Activated CD4-positive, alpha-beta T cell treated with anti-CD3 and anti-CD28 coated beads, Interleukin-2, amount 50 U/mL, for 1 hour (primary cell): ENCODE results near the gene MYBBP1A.

Source experiments
- DNase-seq: peaks from one replicate; pipeline ENCODE4 v3.0.0-alpha.2; 2020

The MYBBP1A gene

DNA sequence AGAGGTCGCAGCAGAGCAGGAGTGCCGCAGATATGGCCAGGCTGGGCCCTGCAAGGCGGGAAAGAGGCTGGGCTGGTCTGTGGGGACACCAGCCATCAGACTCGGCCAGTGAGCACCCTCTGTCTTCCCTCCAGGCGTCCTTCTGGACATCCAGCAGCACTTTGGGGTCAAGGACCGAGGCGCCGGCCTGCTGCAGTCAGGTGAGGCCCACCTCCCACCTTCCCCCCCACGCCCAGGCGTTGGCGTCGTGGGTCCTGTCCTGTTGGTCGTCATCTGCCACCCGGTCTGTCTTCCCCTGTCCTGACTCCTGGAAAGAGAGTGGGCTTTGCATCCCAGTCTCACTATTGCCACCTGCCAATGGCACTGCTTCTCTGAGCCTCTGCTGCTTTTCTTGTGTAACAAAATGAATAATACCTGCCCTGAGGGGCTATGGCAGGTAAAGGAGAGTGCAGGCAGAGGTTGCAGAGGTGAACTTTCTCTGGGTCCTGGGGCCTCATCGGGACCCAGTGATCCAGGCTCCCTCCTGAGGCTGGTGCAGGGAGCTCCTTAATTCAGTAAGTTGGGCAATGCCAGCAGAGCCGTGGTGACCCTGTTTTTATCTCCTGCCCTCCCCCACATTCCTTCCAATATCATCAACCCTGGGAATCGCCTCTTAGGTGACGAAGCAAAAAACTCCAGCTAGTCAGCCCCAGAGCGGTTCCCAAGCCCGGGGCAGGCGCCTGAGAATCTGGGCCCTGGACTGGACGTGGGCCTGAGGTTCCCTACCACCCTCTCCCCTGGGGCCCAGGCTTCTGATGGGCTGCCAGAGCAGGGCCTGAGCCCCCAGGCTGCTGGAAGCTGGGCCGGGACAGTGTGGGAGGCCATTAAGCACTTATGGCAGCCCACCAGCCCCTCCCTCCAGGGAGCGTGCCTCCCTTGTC, 41.8 kb downstream of the MYBBP1A start:
- DNase-seq, result no peak

DNA sequence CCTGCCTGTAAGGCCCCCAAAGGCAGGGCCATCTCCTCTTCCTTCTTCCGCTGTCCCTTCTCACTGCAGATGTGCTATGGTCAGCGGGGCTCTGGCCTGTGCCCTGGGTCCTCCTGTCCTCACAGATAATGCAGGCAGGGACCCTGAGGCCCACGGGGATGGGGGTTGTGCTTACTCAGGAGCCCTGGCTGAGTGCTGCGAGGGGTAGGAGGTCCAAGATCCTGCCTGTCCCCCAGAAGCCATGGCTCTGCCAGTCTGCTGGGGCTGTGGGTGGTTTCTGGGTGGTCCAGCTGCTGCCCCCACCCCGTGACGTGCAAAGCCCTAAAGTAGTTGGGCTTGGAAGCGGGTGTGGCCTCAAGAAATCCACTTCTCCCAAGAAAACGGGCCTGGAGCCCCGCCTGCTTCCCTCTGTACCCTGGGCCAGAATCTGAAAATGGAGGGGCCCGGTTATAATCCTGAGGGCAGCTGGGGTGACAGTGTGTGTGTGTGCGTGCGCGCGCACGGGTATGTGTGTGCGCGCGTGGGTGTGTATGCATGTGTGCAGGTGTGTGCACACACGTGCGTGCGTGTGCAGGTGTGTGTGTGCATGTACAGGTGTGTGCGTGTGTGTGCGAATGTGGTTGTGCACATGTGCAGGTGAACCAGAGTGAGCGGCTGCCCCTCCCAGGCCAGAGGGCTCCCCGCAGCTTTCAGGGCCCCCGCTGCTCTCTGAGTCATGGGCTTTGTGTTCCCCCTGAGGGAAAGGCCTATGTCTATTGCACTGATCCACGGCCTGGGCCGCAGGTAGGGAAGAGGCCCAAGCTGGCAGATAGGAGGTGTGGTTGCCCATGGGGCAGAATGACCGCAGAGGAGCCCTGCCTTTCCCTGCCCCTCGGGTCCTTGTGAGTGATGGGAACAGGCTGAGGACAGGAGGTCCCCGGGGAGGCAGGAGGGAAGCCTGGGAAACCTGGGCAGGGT, 42.8 kb downstream of the MYBBP1A start:
- no peak for DNase-seq

DNA sequence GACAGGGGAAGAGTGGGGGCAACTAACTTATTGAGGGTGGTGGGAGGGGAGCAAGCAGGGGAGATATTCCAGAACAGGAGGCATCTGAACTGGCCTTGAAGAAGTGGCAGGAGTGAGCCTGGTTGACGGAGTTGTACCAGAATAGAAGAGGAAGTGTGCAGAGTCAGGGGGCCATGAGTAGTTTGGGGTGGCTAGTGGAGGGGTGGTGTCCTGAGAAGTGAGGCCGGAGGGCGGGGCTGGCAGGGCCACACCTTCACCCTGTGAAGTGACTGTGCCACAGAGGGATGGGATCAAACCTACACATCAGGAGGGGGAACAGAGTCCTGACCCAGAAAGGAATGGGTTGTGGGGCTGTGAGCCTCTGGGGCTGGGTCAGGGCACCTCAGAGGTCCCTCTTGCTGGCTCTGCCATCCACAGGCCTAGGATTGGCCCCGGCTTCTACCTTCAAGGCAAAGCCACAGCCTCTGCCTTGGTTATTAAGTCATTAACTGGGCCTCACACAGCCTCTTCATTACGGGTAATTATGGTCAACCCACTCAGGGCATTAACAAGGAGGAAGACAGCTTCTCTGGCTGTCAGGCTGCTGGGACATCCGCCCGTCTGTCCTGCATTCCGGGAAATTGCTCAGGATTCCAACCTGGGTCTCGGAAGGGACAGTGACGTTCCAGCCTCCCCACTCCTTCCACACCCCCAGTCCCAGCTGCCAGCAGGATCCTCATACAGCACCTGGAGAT, 43.8 kb downstream of the MYBBP1A start:
- no peak for DNase-seq

DNA sequence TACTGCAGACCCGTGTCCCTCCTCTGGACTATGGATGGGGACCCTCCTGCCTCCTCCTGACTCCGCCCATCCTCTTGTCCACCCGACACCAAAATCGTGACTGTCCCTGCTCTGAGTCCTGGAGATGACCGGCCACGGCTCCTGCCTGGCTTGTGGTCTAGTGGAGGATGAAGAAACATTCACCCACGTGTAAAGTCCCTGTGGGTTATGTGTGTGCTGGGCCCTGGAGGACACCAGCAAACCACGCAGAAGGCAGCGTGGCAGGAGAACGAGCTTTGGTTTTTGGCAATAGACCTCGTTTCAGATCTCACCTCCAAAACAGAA, 44.6 kb downstream of the MYBBP1A start:
- no peak for DNase-seq

DNA sequence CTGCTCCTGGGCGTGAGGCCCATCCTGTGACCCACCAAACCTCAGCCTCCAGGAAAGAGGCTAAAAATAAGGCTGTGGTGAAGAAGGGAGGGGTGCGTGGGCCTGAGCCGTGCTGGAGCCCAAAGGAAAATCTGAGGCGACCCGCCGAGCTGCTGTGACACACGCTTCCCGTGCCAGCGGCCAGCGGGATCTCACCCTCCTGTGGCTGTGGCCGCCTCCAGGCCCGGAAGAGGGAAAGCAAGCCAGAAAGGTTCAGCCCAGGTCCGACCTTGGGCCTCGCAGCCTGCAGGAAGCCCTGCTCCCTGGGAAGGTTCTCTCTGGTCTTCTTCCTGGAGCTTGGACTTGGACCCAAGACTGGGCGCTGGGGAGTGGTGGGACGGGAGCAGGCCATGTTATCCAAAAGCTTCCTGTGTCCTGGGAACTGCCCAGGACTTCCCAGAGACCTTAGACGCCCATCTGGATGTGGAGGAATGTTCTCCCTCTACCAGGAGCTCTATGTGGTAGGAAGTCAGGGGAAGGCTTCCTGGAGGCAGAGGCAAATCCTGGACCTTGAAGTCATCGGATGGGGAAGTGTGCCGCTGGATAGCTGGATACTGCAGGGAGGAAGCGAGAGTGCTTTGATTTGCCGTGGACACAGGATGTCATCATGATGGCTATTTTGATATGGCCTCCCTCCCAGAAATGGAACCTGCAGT, 45.1 kb downstream of the MYBBP1A start:
- no peak for DNase-seq

GRCh38 chr17:4509401-4509800, 45.8 kb downstream of the MYBBP1A start:
- DNase-seq, result no peak

GRCh38 chr17:4508207-4508606, 47.0 kb downstream of the MYBBP1A start:
- DNase-seq, result no peak

DNA sequence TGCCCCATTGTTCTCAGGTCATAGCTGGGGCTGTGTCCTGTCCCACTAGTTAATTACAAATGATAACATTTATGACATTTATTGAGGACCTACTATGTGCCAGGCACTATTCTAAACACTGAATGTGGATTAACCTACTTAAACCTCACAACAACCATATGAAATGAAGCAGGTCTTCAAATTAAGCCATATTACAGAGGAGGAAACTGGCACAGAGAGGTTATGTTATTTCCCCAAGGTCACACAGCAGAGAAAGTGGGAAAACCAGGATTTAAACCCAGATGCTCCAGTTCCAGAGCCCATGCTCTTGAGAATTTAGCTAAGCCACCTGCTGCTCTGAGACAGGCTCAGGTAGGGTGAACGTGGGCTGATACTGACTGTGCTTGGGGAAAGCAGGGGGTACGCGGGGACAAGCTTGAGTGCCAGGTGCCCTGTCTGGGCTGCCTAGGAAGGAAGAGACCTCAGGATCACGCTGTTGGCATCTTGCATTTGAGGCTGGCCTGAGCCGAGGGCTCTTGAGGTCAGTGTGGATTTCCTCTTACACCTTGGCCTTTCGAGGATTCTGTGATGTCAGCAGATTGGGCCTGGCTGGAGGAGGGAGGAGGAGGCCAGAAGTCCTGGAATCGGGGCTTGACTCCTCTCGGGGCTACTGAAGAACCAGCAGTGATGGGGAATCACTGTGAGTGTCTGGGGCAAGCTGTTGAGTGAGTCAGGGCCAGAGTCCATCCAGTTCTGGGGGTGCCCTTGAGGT, 47.6 kb downstream of the MYBBP1A start:
- no peak for DNase-seq

- no peak for DNase-seq
Measured at GRCh38 chr17:4506892-4507291, 48.3 kb downstream of the MYBBP1A start.

DNA sequence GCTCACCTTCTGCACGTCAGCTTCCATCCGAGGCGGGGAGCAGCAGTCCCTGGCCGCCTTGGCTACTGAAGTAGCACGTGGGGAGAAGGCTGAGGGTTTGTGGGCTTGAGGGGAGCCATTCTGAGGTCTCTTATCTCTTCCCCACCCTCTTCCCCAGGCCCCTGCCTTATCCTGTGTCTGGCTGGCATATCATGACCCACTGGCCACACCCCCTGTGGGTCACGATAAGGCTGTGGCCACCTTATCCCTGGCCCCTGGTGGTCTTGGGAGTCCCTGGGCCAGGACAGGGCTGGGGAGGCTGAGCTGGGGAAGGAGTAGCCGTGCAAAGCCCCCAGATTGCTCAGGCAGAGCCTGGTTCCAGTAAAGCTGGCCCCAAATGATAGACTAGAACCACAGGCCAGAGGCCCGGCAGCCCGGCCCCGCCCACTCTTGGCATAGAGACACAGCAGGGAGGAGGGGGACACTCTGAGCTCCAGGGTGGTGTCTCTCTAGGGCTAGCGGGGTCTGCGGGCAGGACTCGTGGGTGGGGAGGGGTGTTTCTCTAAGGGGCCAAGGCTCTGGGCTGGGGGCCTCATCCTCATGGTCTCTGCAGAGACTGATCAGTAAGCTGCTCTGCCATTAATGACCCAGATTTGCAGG, 48.9 kb downstream of the MYBBP1A start:
- no peak for DNase-seq

GRCh38 chr17:4505187-4505586, 50.0 kb downstream of the MYBBP1A start:
- DNase-seq, result no peak

DNA sequence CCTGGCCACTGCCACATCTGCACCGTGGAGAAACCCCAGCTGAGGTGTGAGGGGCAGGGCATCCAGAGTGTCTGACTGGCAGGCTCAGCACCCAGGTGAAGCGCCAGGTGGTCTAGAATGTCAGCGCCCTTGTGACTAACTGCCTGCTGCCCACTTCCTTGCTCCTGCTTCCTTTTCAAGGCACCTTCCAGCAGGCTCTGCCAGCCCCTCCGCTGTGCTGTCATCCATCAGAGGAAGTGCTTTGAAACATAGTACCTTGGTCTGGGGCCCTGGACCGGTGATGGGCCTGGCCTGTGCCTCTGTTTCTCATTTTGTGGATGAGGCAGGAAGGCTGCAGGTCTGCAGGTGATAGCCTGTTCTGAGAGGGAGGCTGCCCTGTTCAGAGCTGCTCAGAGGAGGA, 51.0 kb downstream of the MYBBP1A start:
- no peak for DNase-seq

GRCh38 chr17:4503283-4504025, 51.7 kb downstream of the MYBBP1A start:
- no peak for DNase-seq

DNA sequence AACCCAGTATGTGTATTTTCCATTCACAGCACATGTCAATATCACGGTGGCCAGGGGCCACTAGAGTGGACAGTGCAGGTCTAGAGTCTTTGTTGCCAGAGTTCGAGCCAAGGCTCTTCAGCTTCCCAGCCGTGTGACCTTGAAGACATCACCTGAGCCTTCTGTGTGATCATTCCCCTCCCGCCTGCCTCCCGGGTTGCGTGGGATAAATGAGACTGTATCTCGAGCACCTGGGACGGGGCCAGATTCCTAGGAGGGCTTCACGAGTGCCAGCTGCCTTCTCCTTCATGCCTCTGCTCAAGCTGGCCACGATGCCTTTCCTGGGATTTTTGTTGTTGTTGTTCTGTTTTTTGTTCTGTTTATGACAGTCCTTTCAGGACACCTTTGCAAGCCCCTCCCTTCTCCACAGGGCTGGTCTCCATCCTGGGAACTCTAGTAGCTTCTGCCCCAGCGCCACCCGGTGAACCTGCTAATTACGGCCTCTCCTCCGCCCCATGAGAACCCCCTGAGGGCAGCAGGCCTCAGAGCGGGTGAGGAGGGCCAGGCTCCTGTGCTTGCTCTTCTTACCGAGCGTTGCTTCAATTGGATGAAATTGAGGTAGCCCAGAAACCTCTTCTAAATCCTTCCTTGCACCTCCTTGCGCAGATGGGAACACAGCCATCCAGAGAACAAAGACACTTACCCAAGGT, 52.6 kb downstream of the MYBBP1A start:
- no peak for DNase-seq

DNA sequence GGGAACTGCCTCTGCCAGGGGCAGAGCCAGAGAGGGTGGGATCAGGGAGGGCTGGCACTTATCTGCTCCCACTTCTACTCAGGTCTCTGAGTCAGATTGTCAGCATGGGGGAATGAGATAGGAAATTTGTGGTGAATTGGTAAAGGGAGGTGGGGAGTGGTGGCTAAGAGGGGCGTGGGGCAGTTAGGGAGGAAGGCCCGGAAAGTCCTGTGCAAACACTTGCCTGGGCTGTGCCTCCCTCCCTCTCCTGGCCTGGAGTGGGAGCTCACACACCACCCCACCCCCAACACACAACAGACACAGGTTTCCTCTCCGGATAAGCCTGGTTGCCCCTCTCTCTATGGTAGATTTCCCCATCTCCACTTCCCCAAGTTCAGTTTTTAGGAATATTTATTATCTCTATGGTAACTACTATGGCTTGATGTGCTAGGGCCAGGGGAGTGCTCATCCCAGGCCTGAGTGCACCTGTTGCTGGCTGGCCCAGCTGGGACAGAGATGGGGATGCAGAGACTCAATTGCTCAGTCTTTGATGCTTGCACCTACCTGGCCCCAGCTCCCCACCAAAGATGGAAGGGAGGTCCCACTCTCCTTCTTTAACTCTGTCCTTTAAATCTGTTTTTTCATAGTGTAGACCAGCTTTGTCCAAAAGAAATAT, 53.8 kb downstream of the MYBBP1A start:
- no peak for DNase-seq

GRCh38 chr17:4500191-4500571, 55.0 kb downstream of the MYBBP1A start:
- DNase-seq, result no peak

- DNase-seq, result no peak
Measured at GRCh38 chr17:4499431-4500190, 55.6 kb downstream of the MYBBP1A start.
